H9 (cell line): ENCODE measurements around the gene GPR155. TPM values are rescaled to one million over a fixed set of nuclear protein-coding genes. Genes with fewer than 3 reads are reported as not detected.

ENCODE experiments used
- DNase-seq: peaks from one replicate; pipeline ENCODE4 v3.0.0-alpha.2; 2017
- H2AFZ ChIP-seq: one replicate; pipeline ENCODE4 v1.6.1; 2013; ENCODE audit warnings: mild to moderate bottlenecking, low read length, control low read depth, moderate library complexity
- H2AK5ac ChIP-seq: 2 replicates; pipeline ENCODE4 v1.6.1; 2013; ENCODE audit warnings: low read length, control low read depth, mixed read lengths; ENCODE audit not compliant: insufficient read length
- H2BK120ac ChIP-seq: one replicate; pipeline ENCODE4 v1.6.1; 2013; ENCODE audit warnings: low read depth, mild to moderate bottlenecking, low read length, control low read depth, inconsistent platforms; ENCODE audit not compliant: poor library complexity, severe bottlenecking
- H2BK12ac ChIP-seq: 2 replicates; pipeline ENCODE4 v1.6.1; 2013; ENCODE audit warnings: low read length, control low read depth, mixed read lengths, low read depth; ENCODE audit not compliant: insufficient read length
- H2BK15ac ChIP-seq: 2 replicates; pipeline ENCODE4 v1.6.1; 2013; ENCODE audit warnings: low read depth, low read length, control low read depth
- H2BK20ac ChIP-seq: one replicate; pipeline ENCODE4 v1.6.1; 2013; ENCODE audit warnings: low read depth, mild to moderate bottlenecking, low read length, control low read depth, inconsistent platforms; ENCODE audit not compliant: poor library complexity, severe bottlenecking
- H2BK5ac ChIP-seq: 2 replicates; pipeline ENCODE4 v1.6.1; 2013; ENCODE audit warnings: low read length, control low read depth, mixed read lengths; ENCODE audit not compliant: insufficient read length
- H3K14ac ChIP-seq: 2 replicates; pipeline ENCODE4 v1.6.1; 2013; ENCODE audit warnings: low read length, control low read depth; ENCODE audit not compliant: insufficient read depth
- H3K18ac ChIP-seq: 2 replicates; pipeline ENCODE4 v1.6.1; 2013; ENCODE audit warnings: low read depth, mild to moderate bottlenecking, mixed read lengths, low read length, control low read depth; ENCODE audit not compliant: insufficient read length
- H3K23ac ChIP-seq: 2 replicates; pipeline ENCODE4 v1.6.1; 2013; ENCODE audit warnings: low read length, control low read depth, mixed read lengths, low read depth; ENCODE audit not compliant: insufficient read length
- H3K23me2 ChIP-seq: 2 replicates; pipeline ENCODE4 v1.6.1; 2013; ENCODE audit warnings: low read depth, mild to moderate bottlenecking, mixed read lengths, low read length, control low read depth; ENCODE audit not compliant: insufficient read length, poor library complexity, severe bottlenecking
- H3K27ac ChIP-seq: 2 replicates; pipeline ENCODE4 v1.5.1; 2013; ENCODE audit warnings: low read length, control low read depth, mixed read lengths, low read depth; ENCODE audit not compliant: insufficient read length
- H3K27me3 ChIP-seq: 2 replicates; pipeline ENCODE4 v1.6.1; 2013; ENCODE audit warnings: low read length, control low read depth, inconsistent platforms; ENCODE audit not compliant: insufficient read depth
- H3K4ac ChIP-seq: 2 replicates; pipeline ENCODE4 v1.6.1; 2013; ENCODE audit warnings: low read depth, mild to moderate bottlenecking, control low read depth, inconsistent platforms, low read length, moderate library complexity
- H3K4me1 ChIP-seq: 2 replicates; pipeline ENCODE4 v1.6.1; 2013; ENCODE audit warnings: low read length, control low read depth, inconsistent platforms; ENCODE audit not compliant: insufficient read depth
- H3K4me2 ChIP-seq: 2 replicates; pipeline ENCODE4 v1.6.1; 2013; ENCODE audit warnings: low read length, control low read depth, mixed read lengths; ENCODE audit not compliant: insufficient read length, insufficient read depth
- H3K56ac ChIP-seq: 2 replicates; pipeline ENCODE4 v1.6.1; 2013; ENCODE audit warnings: low read depth, mild to moderate bottlenecking, mixed read lengths, low read length, control low read depth; ENCODE audit not compliant: insufficient read length
- H3K79me1 ChIP-seq: 2 replicates; pipeline ENCODE4 v1.6.1; 2013; ENCODE audit warnings: low read depth, mild to moderate bottlenecking, moderate library complexity, low read length, control low read depth, inconsistent platforms; ENCODE audit not compliant: insufficient read depth, poor library complexity, severe bottlenecking
- H3K79me2 ChIP-seq: 2 replicates; pipeline ENCODE4 v1.6.1; 2013; ENCODE audit warnings: low read length, control low read depth, inconsistent platforms; ENCODE audit not compliant: insufficient read depth
- H3K9ac ChIP-seq: 2 replicates; pipeline ENCODE4 v1.6.1; 2013; ENCODE audit warnings: low read length, control low read depth, mixed read lengths; ENCODE audit not compliant: insufficient read length; ENCODE audit errors: extremely low read depth
- H3K9me3 ChIP-seq: one replicate; pipeline ENCODE4 v1.6.1; 2013; ENCODE audit warnings: low read depth, low read length, inconsistent platforms; ENCODE audit not compliant: control insufficient read depth
- H3T11ph ChIP-seq: one replicate; pipeline ENCODE4 v1.6.1; 2013; ENCODE audit warnings: mild to moderate bottlenecking, low read length, control low read depth, inconsistent platforms
- H4K20me1 ChIP-seq: one replicate; pipeline ENCODE4 v1.6.1; 2013; ENCODE audit not compliant: control insufficient read depth, insufficient read length, insufficient read depth
- H4K5ac ChIP-seq: 2 replicates; pipeline ENCODE4 v1.6.1; 2013; ENCODE audit warnings: low read depth, mild to moderate bottlenecking, mixed read lengths, low read length, control low read depth; ENCODE audit not compliant: insufficient read length
- H4K8ac ChIP-seq: replicated peaks from 2 replicates; pipeline ENCODE4 v1.6.1; 2013; ENCODE audit warnings: low read length, control low read depth, mixed read lengths, low read depth; ENCODE audit not compliant: insufficient read length
- H4K91ac ChIP-seq: 2 replicates; pipeline ENCODE4 v1.6.1; 2013; ENCODE audit warnings: low read depth, mild to moderate bottlenecking, moderate library complexity, mixed read lengths, low read length, control low read depth; ENCODE audit not compliant: insufficient read length
- H3K27ac Mint-ChIP-seq, 3 experiments: 2 replicates in 2 of 3; 3 replicates in 1 of 3; pipeline ENCODE4 v1.8.0; 2020 to 2021; ENCODE audit warnings: mixed read lengths in 3 of 3, mild to moderate bottlenecking in 1 of 3, moderate library complexity in 1 of 3
- H3K27me3 Mint-ChIP-seq: 2 replicates; pipeline ENCODE4 v1.8.0; 2021; ENCODE audit warnings: low read depth, mild to moderate bottlenecking, moderate library complexity, mixed read lengths
- H3K36me3 Mint-ChIP-seq, 3 experiments: 2 replicates in 2 of 3; 3 replicates in 1 of 3; pipeline ENCODE4 v1.8.0; 2020 to 2021; ENCODE audit warnings: low read depth in 3 of 3, mixed read lengths in 3 of 3; ENCODE audit not compliant: insufficient read depth in 1 of 3
- H3K4me1 Mint-ChIP-seq, 2 experiments: 2 replicates each; pipeline ENCODE4 v1.8.0; 2020; ENCODE audit warnings: mixed read lengths in 2 of 2
- H3K4me3 Mint-ChIP-seq, 2 experiments: 2 replicates in 1 of 2; 3 replicates in 1 of 2; pipeline ENCODE4 v1.8.0; 2020 to 2021; ENCODE audit warnings: mild to moderate bottlenecking in 2 of 2, mixed read lengths in 2 of 2, moderate library complexity in 1 of 2
- H3K9me3 Mint-ChIP-seq, 2 experiments: 2 replicates in 1 of 2; 3 replicates in 1 of 2; pipeline ENCODE4 v1.8.0; 2020; ENCODE audit warnings: mild to moderate bottlenecking in 2 of 2, mixed read lengths in 2 of 2, moderate library complexity in 1 of 2
- CTCF ChIP-seq: fragments of 200-600 bp; sonication (generic); conservative IDR thresholded peaks from 3 replicates; pipeline ENCODE4 v1.8.0; 2021; ENCODE audit warnings: antibody characterized with exemption, mild to moderate bottlenecking
- WGBS: extraction: QIAGEN DNeasy Blood & Tissue Kit; methylation state at CpG from one replicate; pipeline ENCODE4 v1.1.7; 2013; ENCODE audit warnings: missing lambda C conversion rate, low lambda C conversion rate, mixed read lengths; ENCODE audit not compliant: insufficient read length; ENCODE audit errors: extremely low coverage; 5-methylcytosine and 5-hydroxymethylcytosine counted together
- total RNA-seq: library from RNA; stranded (reverse); gene quantifications from 2 replicates; pipeline ENCODE4 v1.2.1, GENCODE V29; 2021

Gene GPR155
- total RNA-seq, 1 experiment from 2014 or later = 0.35 TPM

DNA sequence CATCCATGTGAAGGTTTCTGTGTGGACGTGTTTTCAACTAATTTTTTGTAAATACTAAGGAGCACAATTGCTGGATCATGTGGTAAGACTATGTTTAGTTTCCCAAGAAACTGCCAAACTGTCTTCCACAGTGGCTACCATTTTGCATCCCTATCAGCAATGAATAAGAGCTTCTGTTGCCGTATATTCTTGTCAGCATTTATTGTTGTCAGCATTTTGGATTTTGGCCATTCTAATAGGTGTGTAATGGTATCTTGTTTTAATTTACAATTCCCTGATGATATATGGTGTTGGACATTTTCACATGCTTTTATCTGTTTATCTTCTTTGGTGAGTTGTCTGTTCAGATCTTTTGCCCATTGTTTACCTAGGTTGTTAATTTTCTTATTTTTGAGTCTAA lies 56.8 kb downstream of the GPR155 start:
- H3K4me1 Mint-ChIP-seq = no peaks in the 10 kb centered on the region; a peak in 1 of 4 replicates
- Histone ChIP-seq H3K27me3 (no peaks in the 10 kb centered on the region), H3K23ac (no peak overlapping the region), H2AFZ (no peak overlapping the region), H3T11ph (no peak overlapping the region), H3K9ac (no peak overlapping the region), H4K5ac (no peak overlapping the region), H3K4ac (no peak overlapping the region), H3K79me1 (no peaks in the 10 kb centered on the region), H2BK20ac (no peak overlapping the region), H4K8ac (no peak overlapping the region), H3K4me1 (no peaks in the 10 kb centered on the region), H3K56ac (no peak overlapping the region), H2BK120ac (no peak overlapping the region), H3K79me2 (no peaks in the 10 kb centered on the region), H3K23me2 (no peaks in the 10 kb centered on the region), H3K18ac (no peak overlapping the region), H2BK5ac (no peak overlapping the region), H3K9me3 (no peaks in the 10 kb centered on the region), H2AK5ac (no peak overlapping the region), H2BK12ac (no peak overlapping the region), H3K4me2 (no peak overlapping the region), H3K27ac (no peak overlapping the region), H3K14ac (no peak overlapping the region), H2BK15ac (no peak overlapping the region), H4K91ac (no peak overlapping the region), H4K20me1 (no peaks in the 10 kb centered on the region)
- H3K4me3 Mint-ChIP-seq = no peak overlapping the region
- H3K36me3 Mint-ChIP-seq = peaks cover 5 to 19% (median 14%) of the 10 kb centered on the region in 3 experiments
- no CpG with 5 or more reads among the region's 2 CpGs for whole genome bisulfite sequencing
- no peak for DNase-seq
- no peak for TF ChIP-seq CTCF
- no peaks in the 10 kb centered on the region for H3K27me3 Mint-ChIP-seq
- H3K9me3 Mint-ChIP-seq = peaks cover 2 to 3% of the 10 kb centered on the region in 2 experiments; a peak in 3 of 5 replicates
- H3K27ac Mint-ChIP-seq = no peak overlapping the region
